Measurements from ENCODE around the gene PEAR1. TPM values are rescaled to one million over a fixed set of nuclear protein-coding genes. Genes with fewer than 3 reads are reported as not detected.

The PEAR1 gene
- total and polyA plus RNA-seq, 2 donors (not counting 1 experiment from before 2014, with no cell fraction given), result 0.03 TPM; not detected in 1

DNA sequence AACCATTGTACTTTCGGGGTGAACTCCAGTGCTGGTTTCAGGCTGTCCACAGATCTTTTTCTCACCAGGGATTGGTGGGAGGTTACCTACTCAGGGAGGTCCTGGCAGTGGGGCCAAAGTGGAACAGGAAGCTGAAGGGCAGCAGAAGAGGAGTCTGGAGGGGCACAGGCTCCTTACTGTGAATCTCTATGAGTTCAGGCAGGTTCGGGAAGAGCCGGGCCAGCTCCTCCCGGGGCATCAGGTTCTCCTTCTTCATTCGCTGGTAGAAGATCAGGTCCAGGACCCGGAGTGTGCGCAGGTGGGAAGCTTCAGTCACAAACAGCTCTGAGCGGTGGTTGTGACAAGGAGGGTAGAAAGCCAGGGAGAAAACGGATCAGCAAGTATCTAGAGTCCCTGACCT, 53.6 kb downstream of the PEAR1 start:
- no peak overlapping the region for H3K27ac ChIP-seq (ENCODE audit: low read length in 2 of 2)
- Mint-ChIP-seq H3K4me3 (no peak overlapping the region), H3K27ac (no peak overlapping the region), H3K9me3 (ENCODE audit: insufficient read depth) (no peaks in the 10 kb centered on the region), H3K4me1 (no peaks in the 10 kb centered on the region), H3K27me3 (peaks cover 4% of the 10 kb centered on the region)
- 90% methylated on average over 6 of the region's 9 CpGs for whole genome bisulfite sequencing (ENCODE audit: insufficient coverage)
- H3K9me3 ChIP-seq (ENCODE audit: control extremely low read depth in 1 of 3, control insufficient read depth in 2 of 3, insufficient read depth in 1 of 3, low read length in 2 of 3), result no peaks in the 10 kb centered on the region
- no peaks in the 10 kb centered on the region for H4K20me1 ChIP-seq (ENCODE audit: control insufficient read depth, insufficient read depth, low read length, poor library complexity, severe bottlenecking)
- ATAC-seq (ENCODE audit: low read depth), result no peak
- H3K4me1 ChIP-seq (ENCODE audit: control insufficient read depth in 2 of 2, insufficient read depth in 2 of 2, low read length in 2 of 2), result no peaks in the 10 kb centered on the region
- CTCF ChIA-PET, result no interaction called here
- no peak overlapping the region for H3K4me3 ChIP-seq (ENCODE audit: control extremely low read depth in 1 of 5, extremely low read depth in 1 of 5, insufficient read depth in 1 of 5, low read depth in 2 of 5, low read length in 4 of 5)
- H3K9ac ChIP-seq (ENCODE audit: low read length), result no peak overlapping the region
- H2AFZ ChIP-seq (ENCODE audit: insufficient read depth, low read depth, low read length, poor library complexity, severe bottlenecking), result no peak overlapping the region
- intact Hi-C loops (cut with micrococcal nuclease), result loop anchor here (2.0 kb wide), 1 partner anchor 20 kb away; no protein-coding TSS in a partner anchor
- H3K36me3 ChIP-seq (replicated peaks in 1 of 2; ENCODE audit: control extremely low read depth in 1 of 2, control insufficient read depth in 1 of 2, extremely low read depth in 1 of 2, insufficient read depth in 2 of 2, low read length in 1 of 2), result peaks cover 0 to 3% of the 10 kb centered on the region in 2 experiments
- POLR2A ChIA-PET, result no interaction called here
- H3K27me3 ChIP-seq (replicated peaks in 1 of 4; ENCODE audit: control extremely low read depth in 1 of 4, control insufficient read depth in 3 of 4, insufficient read depth in 4 of 4, low read length in 3 of 4), result no peaks in the 10 kb centered on the region
- DNase-seq, result no peak
- no peak overlapping the region for H3K4me2 ChIP-seq (replicated peaks; ENCODE audit: low read depth, low read length, poor library complexity, severe bottlenecking)
- no peaks in the 10 kb centered on the region for H3K79me2 ChIP-seq (ENCODE audit: control insufficient read depth, insufficient read depth, low read length)
- TF ChIP-seq, protein P1, sequence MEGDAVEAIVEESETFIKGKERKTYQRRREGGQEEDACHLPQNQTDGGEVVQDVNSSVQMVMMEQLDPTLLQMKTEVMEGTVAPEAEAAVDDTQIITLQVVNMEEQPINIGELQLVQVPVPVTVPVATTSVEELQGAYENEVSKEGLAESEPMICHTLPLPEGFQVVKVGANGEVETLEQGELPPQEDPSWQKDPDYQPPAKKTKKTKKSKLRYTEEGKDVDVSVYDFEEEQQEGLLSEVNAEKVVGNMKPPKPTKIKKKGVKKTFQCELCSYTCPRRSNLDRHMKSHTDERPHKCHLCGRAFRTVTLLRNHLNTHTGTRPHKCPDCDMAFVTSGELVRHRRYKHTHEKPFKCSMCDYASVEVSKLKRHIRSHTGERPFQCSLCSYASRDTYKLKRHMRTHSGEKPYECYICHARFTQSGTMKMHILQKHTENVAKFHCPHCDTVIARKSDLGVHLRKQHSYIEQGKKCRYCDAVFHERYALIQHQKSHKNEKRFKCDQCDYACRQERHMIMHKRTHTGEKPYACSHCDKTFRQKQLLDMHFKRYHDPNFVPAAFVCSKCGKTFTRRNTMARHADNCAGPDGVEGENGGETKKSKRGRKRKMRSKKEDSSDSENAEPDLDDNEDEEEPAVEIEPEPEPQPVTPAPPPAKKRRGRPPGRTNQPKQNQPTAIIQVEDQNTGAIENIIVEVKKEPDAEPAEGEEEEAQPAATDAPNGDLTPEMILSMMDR (IDR thresholded peaks at IDR 0.05), result no peak
- TF ChIP-seq EZH2 (IDR thresholded peaks at IDR 0.05; ENCODE audit: borderline replicate concordance, insufficient read depth, low read depth, low read length, poor library complexity, severe bottlenecking), result no peak

DNA sequence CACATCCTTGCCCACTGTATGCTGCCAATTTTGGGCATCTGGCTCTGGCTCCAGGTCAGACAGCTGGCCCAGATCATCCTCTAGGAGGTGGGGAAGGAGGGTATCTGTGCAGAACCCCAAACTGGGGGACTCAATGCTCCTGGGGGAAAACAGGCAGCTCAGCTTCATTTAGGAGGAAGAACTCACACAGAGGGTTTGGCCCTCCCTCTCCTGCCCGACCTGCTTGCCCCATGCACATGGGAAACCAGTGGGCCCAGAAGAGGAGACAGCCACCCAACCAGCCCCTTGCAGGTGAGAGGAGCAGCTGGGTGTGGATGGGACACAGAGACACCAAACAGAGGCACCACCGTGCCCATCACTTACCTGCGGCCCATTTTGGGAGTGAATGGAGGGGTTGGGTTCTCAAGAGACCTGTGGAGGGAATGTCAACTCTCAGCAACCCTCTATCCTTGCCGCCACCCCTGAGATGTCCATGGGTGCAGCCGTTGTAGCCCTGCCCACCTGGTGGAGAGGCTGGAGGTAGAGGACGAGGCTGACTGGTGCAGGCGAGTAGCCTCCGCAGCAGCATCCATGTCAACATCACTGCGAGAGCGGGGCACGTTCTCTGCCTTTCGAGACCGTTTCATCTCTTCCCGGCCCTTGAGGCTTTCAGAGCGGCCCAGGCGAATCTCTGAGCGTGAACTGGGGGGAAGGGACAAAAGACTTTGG, 54.5 kb downstream of the PEAR1 start:
- intact Hi-C loops (cut with micrococcal nuclease), result loop anchor here (2.0 kb wide), 1 partner anchor 19 kb away; no protein-coding TSS in a partner anchor

More for the DNA sequence above, 54.5 kb downstream of the PEAR1 start:
- no peak for ATAC-seq (ENCODE audit: low read depth)
- POLR2A ChIA-PET, result no interaction called here
- Histone ChIP-seq H4K20me1 (ENCODE audit: control insufficient read depth, insufficient read depth, low read length, poor library complexity, severe bottlenecking) (no peaks in the 10 kb centered on the region), H3K4me1 (ENCODE audit: control insufficient read depth in 2 of 2, insufficient read depth in 2 of 2, low read length in 2 of 2) (no peaks in the 10 kb centered on the region), H3K79me2 (ENCODE audit: control insufficient read depth, insufficient read depth, low read length) (no peaks in the 10 kb centered on the region), H3K36me3 (replicated peaks in 1 of 2; ENCODE audit: control extremely low read depth in 1 of 2, control insufficient read depth in 1 of 2, extremely low read depth in 1 of 2, insufficient read depth in 2 of 2, low read length in 1 of 2) (peaks cover 0 to 3% of the 10 kb centered on the region in 2 experiments), H3K4me3 (ENCODE audit: control extremely low read depth in 1 of 5, extremely low read depth in 1 of 5, insufficient read depth in 1 of 5, low read depth in 2 of 5, low read length in 4 of 5) (no peak overlapping the region), H3K27ac (ENCODE audit: low read length in 2 of 2) (no peak overlapping the region), H3K9me3 (ENCODE audit: control extremely low read depth in 1 of 3, control insufficient read depth in 2 of 3, insufficient read depth in 1 of 3, low read length in 2 of 3) (no peaks in the 10 kb centered on the region), H2AFZ (ENCODE audit: insufficient read depth, low read depth, low read length, poor library complexity, severe bottlenecking) (no peak overlapping the region), H3K9ac (ENCODE audit: low read length) (no peak overlapping the region), H3K4me2 (replicated peaks; ENCODE audit: low read depth, low read length, poor library complexity, severe bottlenecking) (no peak overlapping the region), H3K27me3 (replicated peaks in 1 of 4; ENCODE audit: control extremely low read depth in 1 of 4, control insufficient read depth in 3 of 4, insufficient read depth in 4 of 4, low read length in 3 of 4) (no peaks in the 10 kb centered on the region)
- CTCF ChIA-PET, result no interaction called here
- H3K4me3 Mint-ChIP-seq, result no peak overlapping the region
- H3K9me3 Mint-ChIP-seq (ENCODE audit: insufficient read depth), result no peaks in the 10 kb centered on the region
- no peak overlapping the region for H3K27ac Mint-ChIP-seq
- peaks cover 4% of the 10 kb centered on the region for H3K27me3 Mint-ChIP-seq
- no peak for DNase-seq
- TF ChIP-seq, protein P1 (IDR thresholded peaks at IDR 0.05), result no peak
- TF ChIP-seq EZH2 (IDR thresholded peaks at IDR 0.05; ENCODE audit: borderline replicate concordance, insufficient read depth, low read depth, low read length, poor library complexity, severe bottlenecking), result no peak
- 93% methylated on average over 16 of the region's 17 CpGs for WGBS (ENCODE audit: insufficient coverage)
- H3K4me1 Mint-ChIP-seq, result no peaks in the 10 kb centered on the region

Measured in B cell (primary cell).